Transverse colon (tissue), 4 donors: Measurements from ENCODE around the gene PRKCQ. TPM values are rescaled to one million over a fixed set of nuclear protein-coding genes. Genes with fewer than 3 reads are reported as not detected.

Source experiments
- DNase-seq: peaks from one replicate; pipeline ENCODE4 v3.0.0-alpha.2; 2019
- H3K27ac ChIP-seq, 4 donors: fragments of 200-600 bp; sonication (generic); 2 replicates each; pipeline ENCODE4 v1.5.1; 2016 to 2018; ENCODE audit warnings: inconsistent platforms in 4 of 4
- H3K27me3 ChIP-seq: fragments of 200-600 bp; sonication (generic); 2 replicates; pipeline ENCODE4 v1.5.1; 2017; ENCODE audit warnings: inconsistent platforms
- H3K36me3 ChIP-seq, 4 donors: fragments of 200-600 bp; sonication (generic); 2 replicates each; pipeline ENCODE4 v1.5.1; 2017 to 2019; ENCODE audit warnings: inconsistent platforms in 4 of 4
- H3K4me1 ChIP-seq, 4 donors: fragments of 200-600 bp; sonication (generic); 2 replicates each; pipeline ENCODE4 v1.5.1; 2017 to 2020; ENCODE audit warnings: inconsistent platforms in 4 of 4
- H3K4me3 ChIP-seq, 4 donors: fragments of 200-600 bp; sonication (generic); 1 replicate in 1 of 4; 2 replicates in 3 of 4; pipeline versions ENCODE4 v1.5.1 to v1.6.1; 2017 to 2019; ENCODE audit warnings: inconsistent platforms in 4 of 4
- H3K9me3 ChIP-seq, 2 donors: fragments of 200-600 bp; sonication (generic); 2 replicates each; pipeline ENCODE4 v1.5.1; 2017 to 2019; ENCODE audit warnings: inconsistent platforms in 2 of 2
- CTCF ChIP-seq, 5 experiments: fragments of 200-600 bp in 3 of 5; fragments of 450-650 bp in 2 of 5; sonication (generic) in 3 of 5; IDR thresholded peaks; 1 replicate in 2 of 5; 2 replicates in 3 of 5; pipeline ENCODE4 v1.5.1; 2016 to 2017; ENCODE audit warnings: antibody characterized with exemption in 5 of 5, inconsistent platforms in 3 of 5, mild to moderate bottlenecking in 2 of 5, moderate library complexity in 1 of 5
- EP300 ChIP-seq: sonication (generic); formaldehyde crosslinking; IDR thresholded peaks from one replicate; pipeline ENCODE4 v1.6.1; 2017; ENCODE audit warnings: antibody characterized with exemption, low read depth
- POLR2A ChIP-seq: fragments of 450-650 bp; IDR thresholded peaks from one replicate; pipeline ENCODE4 v1.6.1; 2016; ENCODE audit warnings: antibody characterized with exemption, mild to moderate bottlenecking, moderate library complexity
- POLR2AphosphoS5 ChIP-seq, 3 donors: sonication (generic); formaldehyde crosslinking; IDR thresholded peaks; one replicate each; pipeline ENCODE4 v1.6.1; 2016; ENCODE audit warnings: antibody characterized with exemption in 3 of 3
- WGBS, 2 donors: methylation state at CpG; one replicate each; pipeline ENCODE4 v1.1.5; 2018; ENCODE audit warnings: low coverage in 1 of 2; 5-methylcytosine and 5-hydroxymethylcytosine counted together
- in situ Hi-C, 4 donors: fragments of 200-750 bp; cut with MboI; loops; one replicate each; pipeline versions ENCODE4 v1.15.0 to v1.15.1; 2017; ENCODE audit warnings: low sequenced_read_pairs in 3 of 4, low pct_ligation_motif_present in 1 of 4, low pct_unique_long_range_greater_than_20kb in 1 of 4
- intact Hi-C: fragments of 100-400 bp; cut with DNase I; formaldehyde crosslinking; loops from one replicate; pipeline ENCODE4 v1.15.1; 2023; ENCODE audit warnings: low total_unique reads
- total RNA-seq, 4 donors: library from RNA; depleted of rRNA; stranded (reverse); fragments of >200 nt; gene quantifications; one replicate each; pipeline ENCODE4 v1.1.0, GENCODE V29; 2016

Gene PRKCQ
- total RNA-seq, 4 donors from 2014 or later: 0.60 to 2.7 (median 1.2) TPM

GRCh38 chr10:6390213-6390845 lies 189.7 kb downstream of the PRKCQ start:
- Histone ChIP-seq H3K27ac (no peak overlapping the region), H3K9me3 (peaks cover 0 to 12% of the 10 kb centered on the region in 2 donors), H3K4me1 (no peaks in the 10 kb centered on the region), H3K27me3 (no peaks in the 10 kb centered on the region), H3K4me3 (no peak overlapping the region), H3K36me3 (no peaks in the 10 kb centered on the region)
- intact Hi-C loops: no loop called here
- TF ChIP-seq EP300: no peak
- no peak for TF ChIP-seq POLR2AphosphoS5 (IDR thresholded peaks at IDR 0.05)
- no peak for TF ChIP-seq CTCF (IDR thresholded peaks at IDR 0.05)
- TF ChIP-seq POLR2A: no peak
- in situ Hi-C loops: loop anchor here (10.0 to 25.0 kb wide), 5 partner anchors 153 to 286 kb away; no protein-coding TSS in a partner anchor
- no peak for DNase-seq
- WGBS, 2 donors: 87 to 92% methylated on average over 1 to 2 of the region's 2 CpGs

- intact Hi-C loops: no loop called here
- TF ChIP-seq CTCF (IDR thresholded peaks at IDR 0.05) (no peak), POLR2AphosphoS5 (IDR thresholded peaks at IDR 0.05) (no peak), POLR2A (no peak), EP300 (no peak)
These were observed 191.7 kb downstream of the PRKCQ start for GRCh38 chr10:6388261-6388893.

GRCh38 chr10:6386960-6387359 lies 193.1 kb downstream of the PRKCQ start:
- TF ChIP-seq CTCF (IDR thresholded peaks at IDR 0.05): no peak
- TF ChIP-seq EP300: no peak
- TF ChIP-seq POLR2AphosphoS5 (IDR thresholded peaks at IDR 0.05): no peak
- no peak for TF ChIP-seq POLR2A
- 91 to 93% methylated on average over 5 of the region's 5 CpGs for WGBS, 2 donors
- no peaks in the 10 kb centered on the region for H3K36me3 ChIP-seq
- intact Hi-C loops (no loop called here), in situ Hi-C loops (loop anchor here in 2 of 4 donors (25.0 kb wide), 2 partner anchors 150 to 275 kb away; no protein-coding TSS in a partner anchor)
- no peak for DNase-seq
- no peak overlapping the region for H3K4me3 ChIP-seq
- peaks cover 0 to 12% of the 10 kb centered on the region in 2 donors for H3K9me3 ChIP-seq
- H3K4me1 ChIP-seq: peaks cover 0 to 15% (median 8%) of the 10 kb centered on the region in 4 donors
- no peak overlapping the region for H3K27ac ChIP-seq
- no peaks in the 10 kb centered on the region for H3K27me3 ChIP-seq

More at GRCh38 chr10:6388261-6388893, 191.7 kb downstream of the PRKCQ start:
- peaks cover 0 to under 1% (median 0%) of the 10 kb centered on the region in 4 donors for H3K4me1 ChIP-seq
- no peak for DNase-seq
- H3K27ac ChIP-seq: no peak overlapping the region
- H3K27me3 ChIP-seq: no peaks in the 10 kb centered on the region
- in situ Hi-C loops: loop anchor here in 2 of 4 donors (25.0 kb wide), 2 partner anchors 151 to 276 kb away; no protein-coding TSS in a partner anchor
- WGBS, 2 donors: 76 to 83% methylated on average over 1 to 4 of the region's 4 CpGs
- no peaks in the 10 kb centered on the region for H3K36me3 ChIP-seq
- peaks cover 0 to 12% of the 10 kb centered on the region in 2 donors for H3K9me3 ChIP-seq
- no peak overlapping the region for H3K4me3 ChIP-seq

GRCh38 chr10:6386346-6386745 lies 193.7 kb downstream of the PRKCQ start:
- no peak overlapping the region for H3K27ac ChIP-seq
- in situ Hi-C loops: loop anchor here in 2 of 4 donors (25.0 kb wide), 2 partner anchors 149 to 274 kb away; no protein-coding TSS in a partner anchor
- peaks cover 0 to 12% of the 10 kb centered on the region in 2 donors for H3K9me3 ChIP-seq
- no peaks in the 10 kb centered on the region for H3K36me3 ChIP-seq
- no peaks in the 10 kb centered on the region for H3K27me3 ChIP-seq
- H3K4me3 ChIP-seq: no peak overlapping the region
- no peak for DNase-seq
- intact Hi-C loops: no loop called here
- TF ChIP-seq CTCF (IDR thresholded peaks at IDR 0.05): no peak
- no peak for TF ChIP-seq EP300
- no peak for TF ChIP-seq POLR2A
- no peak for TF ChIP-seq POLR2AphosphoS5 (IDR thresholded peaks at IDR 0.05)
- H3K4me1 ChIP-seq: peaks cover 4 to 20% (median 11%) of the 10 kb centered on the region in 4 donors
- 73 to 85% methylated on average over 3 to 6 of the region's 6 CpGs for WGBS, 2 donors
